Mesothelial cell of epicardium (in vitro differentiated cells): Measurements from ENCODE around the gene ACTN1. TPM values are rescaled to one million over a fixed set of nuclear protein-coding genes. Genes with fewer than 3 reads are reported as not detected.

Experiments
- DNase-seq, 2 experiments: peaks; one replicate each; pipeline ENCODE4 v3.0.0; 2021; ENCODE audit warnings: low spot score in 2 of 2; ENCODE audit not compliant: unreplicated experiment in 2 of 2
- H3K27ac Mint-ChIP-seq: 2 replicates; pipeline ENCODE4 v1.8.0; 2021; ENCODE audit warnings: mixed read lengths
- H3K27me3 Mint-ChIP-seq: 2 replicates; pipeline ENCODE4 v1.8.0; 2021; ENCODE audit warnings: low read depth, mixed read lengths
- H3K36me3 Mint-ChIP-seq: 2 replicates; pipeline ENCODE4 v1.8.0; 2021; ENCODE audit warnings: mixed read lengths
- H3K4me1 Mint-ChIP-seq: 2 replicates; pipeline ENCODE4 v1.8.0; 2021; ENCODE audit warnings: mixed read lengths
- H3K4me3 Mint-ChIP-seq: 2 replicates; pipeline ENCODE4 v1.8.0; 2021; ENCODE audit warnings: mild to moderate bottlenecking, moderate library complexity, mixed read lengths
- H3K9me3 Mint-ChIP-seq: 2 replicates; pipeline ENCODE4 v1.8.0; 2021; ENCODE audit warnings: mixed read lengths
- total RNA-seq: library from RNA; stranded (reverse); gene quantifications from 3 replicates; pipeline ENCODE4 v1.2.1, GENCODE V29; 2021
- TF ChIP-seq, protein P1 (sequence below): fragments of 200-600 bp; sonication (generic); IDR thresholded peaks from one replicate; pipeline ENCODE4 v1.5.0; 2021; ENCODE audit warnings: antibody characterized with exemption; ENCODE audit not compliant: unreplicated experiment

ACTN1 gene
- total RNA-seq, 1 donor from 2014 or later = 166 TPM

DNA sequence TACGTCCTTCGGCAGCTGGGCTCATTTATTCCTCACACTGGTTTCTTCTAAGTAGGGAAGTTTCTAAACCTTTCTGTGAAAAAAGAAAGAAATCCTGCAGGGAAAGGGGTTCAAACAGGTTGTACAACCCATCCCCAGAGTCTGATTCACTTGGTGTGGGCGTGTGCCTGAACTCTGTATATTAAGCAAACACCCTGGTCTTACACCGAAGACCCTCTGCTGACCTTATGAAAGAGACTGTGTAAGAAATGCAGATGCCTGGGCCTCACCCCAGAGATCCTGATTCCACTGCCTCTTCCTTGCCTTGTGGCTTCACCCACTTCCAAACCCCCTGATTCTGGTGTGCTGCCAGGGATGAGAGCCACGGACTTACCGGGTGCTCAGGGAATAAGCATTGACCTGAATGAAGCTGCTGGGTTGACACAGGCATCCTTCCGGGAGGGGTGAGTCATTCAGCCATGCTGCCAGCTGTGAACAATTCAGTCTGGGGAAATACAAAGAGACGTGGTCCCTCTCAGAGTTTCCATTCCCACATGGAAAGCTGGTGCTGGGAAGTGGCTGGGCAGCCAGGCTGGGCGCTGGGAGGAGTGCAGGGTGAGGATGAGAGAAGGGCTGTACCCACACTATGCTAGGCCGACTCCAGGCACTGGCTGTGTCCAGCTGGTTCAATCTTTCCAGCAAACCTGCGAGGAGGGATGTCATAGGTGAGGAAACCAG lies 26.5 kb upstream of the ACTN1 start:
- Mint-ChIP-seq H3K9me3 (no peaks in the 10 kb centered on the region), H3K27ac (peak overlapping the region; percentile 91), H3K4me3 (no peak overlapping the region), H3K36me3 (no peaks in the 10 kb centered on the region), H3K27me3 (no peaks in the 10 kb centered on the region), H3K4me1 (peaks cover 26% of the 10 kb centered on the region)
- TF ChIP-seq, protein P1, sequence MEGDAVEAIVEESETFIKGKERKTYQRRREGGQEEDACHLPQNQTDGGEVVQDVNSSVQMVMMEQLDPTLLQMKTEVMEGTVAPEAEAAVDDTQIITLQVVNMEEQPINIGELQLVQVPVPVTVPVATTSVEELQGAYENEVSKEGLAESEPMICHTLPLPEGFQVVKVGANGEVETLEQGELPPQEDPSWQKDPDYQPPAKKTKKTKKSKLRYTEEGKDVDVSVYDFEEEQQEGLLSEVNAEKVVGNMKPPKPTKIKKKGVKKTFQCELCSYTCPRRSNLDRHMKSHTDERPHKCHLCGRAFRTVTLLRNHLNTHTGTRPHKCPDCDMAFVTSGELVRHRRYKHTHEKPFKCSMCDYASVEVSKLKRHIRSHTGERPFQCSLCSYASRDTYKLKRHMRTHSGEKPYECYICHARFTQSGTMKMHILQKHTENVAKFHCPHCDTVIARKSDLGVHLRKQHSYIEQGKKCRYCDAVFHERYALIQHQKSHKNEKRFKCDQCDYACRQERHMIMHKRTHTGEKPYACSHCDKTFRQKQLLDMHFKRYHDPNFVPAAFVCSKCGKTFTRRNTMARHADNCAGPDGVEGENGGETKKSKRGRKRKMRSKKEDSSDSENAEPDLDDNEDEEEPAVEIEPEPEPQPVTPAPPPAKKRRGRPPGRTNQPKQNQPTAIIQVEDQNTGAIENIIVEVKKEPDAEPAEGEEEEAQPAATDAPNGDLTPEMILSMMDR = no peak
- DNase-seq = no peak

DNA sequence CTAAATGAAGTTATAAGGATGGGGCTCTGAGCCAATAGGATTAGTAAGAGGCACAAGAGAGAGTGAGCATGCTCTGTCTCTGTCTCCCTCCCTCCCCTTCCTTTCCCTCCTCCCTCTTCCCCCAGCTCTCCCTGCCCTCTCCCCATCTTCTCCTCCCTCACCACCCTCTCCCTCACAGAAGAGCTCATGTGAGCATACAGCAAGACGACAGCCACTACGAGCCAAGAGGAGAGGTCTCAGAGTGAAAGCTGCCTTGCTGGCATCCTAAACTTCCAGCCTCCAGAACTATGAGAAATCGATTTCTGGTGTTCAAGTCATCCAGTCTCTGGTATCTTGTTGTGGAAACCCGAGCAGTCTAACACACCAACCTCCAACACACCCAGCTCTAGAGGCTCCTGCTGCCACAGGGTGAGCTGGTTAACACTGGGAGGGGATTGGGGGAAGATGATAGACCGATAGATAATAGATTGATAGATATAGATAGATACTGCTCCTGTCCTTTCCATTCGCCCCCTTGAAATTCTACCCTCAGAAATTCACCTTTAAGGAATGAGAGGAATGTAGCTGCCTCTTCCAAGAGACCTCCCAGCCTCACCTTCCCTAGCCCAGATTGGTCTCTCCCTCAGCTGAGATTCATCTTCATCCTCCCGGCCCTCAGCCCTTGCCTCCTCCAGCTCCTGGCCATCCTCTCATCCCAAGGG lies 25.8 kb upstream of the ACTN1 start:
- Mint-ChIP-seq H3K4me3 (no peak overlapping the region), H3K27me3 (no peaks in the 10 kb centered on the region), H3K27ac (peak overlapping the region; percentile 91), H3K36me3 (no peaks in the 10 kb centered on the region), H3K4me1 (peaks cover 26% of the 10 kb centered on the region), H3K9me3 (no peaks in the 10 kb centered on the region)
- no peak for DNase-seq
- TF ChIP-seq, protein P1 = no peak

DNA sequence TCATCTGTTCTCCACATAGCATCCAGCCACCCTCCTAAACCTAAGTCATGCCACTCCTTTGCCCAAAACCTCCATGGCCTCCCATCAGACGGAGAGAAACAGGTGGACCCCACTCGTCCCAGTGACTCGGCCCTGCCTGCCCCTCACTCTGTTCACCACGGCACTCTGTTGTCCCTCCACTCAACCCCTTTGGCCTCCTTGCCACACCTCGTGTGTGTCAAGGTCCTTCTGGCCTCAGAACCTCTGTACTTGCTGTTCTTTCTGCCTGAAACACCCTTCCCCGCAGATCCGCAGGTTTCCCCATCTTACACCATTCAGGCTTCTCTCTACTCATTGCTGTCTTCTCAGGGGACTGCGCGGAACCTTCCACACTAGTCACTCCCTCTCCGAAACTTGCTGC lies 24.5 kb upstream of the ACTN1 start:
- no peaks in the 10 kb centered on the region for H3K9me3 Mint-ChIP-seq
- H3K27me3 Mint-ChIP-seq = no peaks in the 10 kb centered on the region
- H3K4me3 Mint-ChIP-seq = no peak overlapping the region
- TF ChIP-seq, protein P1 = no peak
- no peak overlapping the region for H3K27ac Mint-ChIP-seq
- no peak for DNase-seq
- peaks cover 22% of the 10 kb centered on the region for H3K4me1 Mint-ChIP-seq
- no peaks in the 10 kb centered on the region for H3K36me3 Mint-ChIP-seq

DNA sequence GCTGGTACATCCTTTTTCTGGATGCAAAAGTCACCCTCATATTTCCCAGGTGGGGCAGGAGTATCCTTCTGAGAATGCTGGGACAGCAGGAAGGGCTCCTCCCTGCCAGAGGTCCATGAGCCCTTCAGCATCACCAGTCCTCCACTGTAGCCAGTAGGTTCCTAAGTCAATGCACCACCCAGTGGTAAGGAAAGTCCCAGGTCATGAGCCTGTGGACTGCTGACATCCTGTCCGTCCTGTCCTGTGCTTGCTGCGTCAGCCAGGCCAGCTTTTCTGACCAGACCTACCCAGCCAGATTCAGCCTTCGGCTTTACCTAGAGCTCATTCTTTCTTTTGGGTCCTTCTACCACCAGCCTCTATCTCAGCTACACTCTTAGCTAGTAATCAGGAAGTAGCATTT lies 23.0 kb upstream of the ACTN1 start:
- Mint-ChIP-seq H3K36me3 (no peaks in the 10 kb centered on the region), H3K4me3 (no peak overlapping the region), H3K4me1 (peaks cover 17% of the 10 kb centered on the region), H3K27ac (no peak overlapping the region), H3K27me3 (no peaks in the 10 kb centered on the region), H3K9me3 (no peaks in the 10 kb centered on the region)
- TF ChIP-seq, protein P1 = no peak
- no peak for DNase-seq

DNA sequence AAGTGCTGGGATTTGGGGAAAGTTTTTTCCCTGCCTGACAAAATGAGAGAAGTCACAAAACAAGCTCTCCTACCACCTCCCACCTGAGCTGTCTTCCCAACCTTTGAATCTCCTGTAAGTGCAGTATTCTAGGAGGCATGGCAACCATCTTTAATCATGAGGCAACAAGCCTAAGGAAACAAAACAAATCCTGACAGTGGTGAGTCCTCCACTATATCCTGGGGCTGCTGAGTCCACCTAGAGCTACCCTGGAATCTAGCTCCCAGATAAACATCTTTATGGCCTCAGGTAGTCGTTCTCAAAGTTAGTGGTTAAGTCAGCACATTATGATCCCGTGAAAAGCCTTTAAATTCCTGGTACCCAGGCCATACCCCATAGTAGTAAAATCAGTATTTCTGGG lies 22.3 kb upstream of the ACTN1 start:
- no peaks in the 10 kb centered on the region for H3K9me3 Mint-ChIP-seq
- H3K27ac Mint-ChIP-seq = no peak overlapping the region
- TF ChIP-seq, protein P1 = no peak
- DNase-seq = no peak
- H3K36me3 Mint-ChIP-seq = no peaks in the 10 kb centered on the region
- H3K4me1 Mint-ChIP-seq = peaks cover 17% of the 10 kb centered on the region
- H3K4me3 Mint-ChIP-seq = no peak overlapping the region
- H3K27me3 Mint-ChIP-seq = no peaks in the 10 kb centered on the region
